ENCODE results near the gene CYP8B1.

Gene CYP8B1, protein sequence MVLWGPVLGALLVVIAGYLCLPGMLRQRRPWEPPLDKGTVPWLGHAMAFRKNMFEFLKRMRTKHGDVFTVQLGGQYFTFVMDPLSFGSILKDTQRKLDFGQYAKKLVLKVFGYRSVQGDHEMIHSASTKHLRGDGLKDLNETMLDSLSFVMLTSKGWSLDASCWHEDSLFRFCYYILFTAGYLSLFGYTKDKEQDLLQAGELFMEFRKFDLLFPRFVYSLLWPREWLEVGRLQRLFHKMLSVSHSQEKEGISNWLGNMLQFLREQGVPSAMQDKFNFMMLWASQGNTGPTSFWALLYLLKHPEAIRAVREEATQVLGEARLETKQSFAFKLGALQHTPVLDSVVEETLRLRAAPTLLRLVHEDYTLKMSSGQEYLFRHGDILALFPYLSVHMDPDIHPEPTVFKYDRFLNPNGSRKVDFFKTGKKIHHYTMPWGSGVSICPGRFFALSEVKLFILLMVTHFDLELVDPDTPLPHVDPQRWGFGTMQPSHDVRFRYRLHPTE

GRCh38 chr3:42875325-42876151, at the start of gene CYP8B1:
Gene CYP8B1 (minus strand): TSS chr3:42875879. CDS start chr3:42875816, 63 bp downstream.
- no peak for DNase-seq

DNA sequence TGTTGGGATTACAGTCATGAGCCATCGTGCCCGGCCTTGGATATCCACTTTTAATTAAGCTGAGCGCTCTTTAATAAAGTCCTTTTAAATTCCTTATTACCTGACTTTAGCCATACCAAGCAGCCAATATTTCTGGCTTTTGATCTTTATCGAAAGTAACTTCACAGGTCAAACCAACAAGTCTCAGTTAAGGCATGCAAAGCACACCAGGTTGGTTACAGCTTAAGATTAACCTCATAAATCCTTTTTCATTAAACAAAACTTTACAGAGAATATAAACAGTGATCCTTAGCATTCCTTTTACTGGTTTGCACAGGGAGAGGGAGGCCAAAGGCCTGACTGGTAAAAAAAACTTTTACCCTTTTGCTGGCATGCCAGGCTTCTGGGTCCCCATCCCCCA, 47.9 kb upstream of the CYP8B1 start:
- DNase-seq: no peak

DNA sequence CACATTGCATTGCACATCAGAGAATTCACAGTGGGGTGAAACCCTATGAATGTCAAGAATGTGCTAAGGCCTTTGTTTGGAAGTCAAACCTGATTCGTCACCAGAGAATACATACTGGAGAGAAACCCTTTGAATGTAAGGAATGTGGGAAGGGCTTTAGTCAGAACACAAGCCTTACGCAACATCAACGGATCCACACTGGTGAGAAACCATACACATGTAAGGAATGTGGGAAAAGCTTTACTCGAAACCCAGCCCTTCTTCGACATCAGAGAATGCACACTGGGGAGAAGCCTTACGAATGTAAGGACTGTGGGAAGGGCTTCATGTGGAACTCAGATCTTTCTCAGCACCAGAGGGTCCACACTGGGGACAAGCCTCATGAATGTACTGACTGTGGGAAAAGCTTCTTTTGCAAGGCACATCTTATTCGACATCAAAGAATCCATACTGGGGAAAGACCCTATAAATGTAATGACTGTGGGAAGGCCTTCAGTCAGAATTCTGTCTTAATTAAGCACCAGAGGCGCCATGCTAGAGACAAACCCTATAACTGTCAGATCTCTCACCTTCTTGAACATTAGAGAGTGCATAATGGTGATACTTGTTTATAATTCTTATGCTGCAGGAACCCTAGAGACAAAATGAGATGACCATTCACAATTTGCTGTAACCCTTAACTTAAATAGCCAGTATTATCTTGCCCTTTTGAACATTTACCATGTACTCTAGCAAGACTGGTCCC, 39.3 kb upstream of the CYP8B1 start:
- no peak for DNase-seq

- no peak for DNase-seq
Observed at GRCh38 chr3:42911551-42911950, 35.9 kb upstream of the CYP8B1 start.

- no peak for DNase-seq
Observed at GRCh38 chr3:42908675-42909074, 33.0 kb upstream of the CYP8B1 start.

GRCh38 chr3:42906848-42907183, 31.1 kb upstream of the CYP8B1 start:
- no peak for DNase-seq

DNA sequence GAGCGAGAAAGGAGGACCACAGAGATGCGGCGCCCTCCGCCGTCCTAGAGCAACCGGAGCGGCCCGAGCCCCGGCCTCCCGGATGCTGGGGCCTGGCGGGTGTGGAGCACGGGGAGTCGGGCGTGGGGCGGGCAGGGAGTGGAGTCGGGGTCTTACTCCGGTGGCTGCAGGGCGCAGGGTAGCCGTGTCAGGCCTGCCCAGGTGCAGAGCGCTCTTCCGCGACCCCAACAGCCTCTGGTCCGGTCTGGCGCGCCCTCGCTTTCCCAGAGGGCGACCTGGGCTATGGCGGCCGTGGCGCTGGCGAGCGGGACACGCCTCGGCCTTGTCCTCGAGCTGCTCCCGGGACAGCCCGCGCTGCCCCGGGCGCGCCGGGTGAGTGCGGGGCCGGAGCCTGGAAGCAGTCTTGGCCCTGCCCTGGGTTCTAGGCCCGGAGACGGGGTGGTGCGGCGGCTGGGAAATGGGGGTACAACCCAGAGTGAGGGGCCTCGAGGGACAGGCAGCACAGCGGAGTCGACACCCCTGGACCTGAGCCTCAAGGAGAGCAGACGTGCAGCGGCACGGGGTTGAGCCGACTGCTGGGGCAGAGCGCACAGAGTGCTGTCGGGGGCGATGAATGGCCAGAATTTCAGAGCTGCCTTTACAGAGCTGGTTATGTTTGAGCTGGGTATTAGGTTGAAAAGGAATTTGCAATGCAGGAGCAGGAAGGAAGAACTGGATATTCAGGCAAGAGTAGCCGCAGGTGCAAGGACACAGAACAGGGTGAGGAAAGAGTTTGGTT, 30.6 kb upstream of the CYP8B1 start, which contains the start of gene ZNF662:
ZNF662 (plus strand) TSS at position 73 of the 778 bp plus-strand sequence. CDS start 1,973 bp downstream, outside the sequence.
- peak in 1 of 2 donors; percentile 6 for DNase-seq

- no peak for DNase-seq
Observed at GRCh38 chr3:42905740-42906069, 30.0 kb upstream of the CYP8B1 start.

- DNase-seq: no peak
Observed at GRCh38 chr3:42904076-42904475, 28.4 kb upstream of the CYP8B1 start.

GRCh38 chr3:42902257-42902656, 26.6 kb upstream of the CYP8B1 start:
- DNase-seq: no peak

DNA sequence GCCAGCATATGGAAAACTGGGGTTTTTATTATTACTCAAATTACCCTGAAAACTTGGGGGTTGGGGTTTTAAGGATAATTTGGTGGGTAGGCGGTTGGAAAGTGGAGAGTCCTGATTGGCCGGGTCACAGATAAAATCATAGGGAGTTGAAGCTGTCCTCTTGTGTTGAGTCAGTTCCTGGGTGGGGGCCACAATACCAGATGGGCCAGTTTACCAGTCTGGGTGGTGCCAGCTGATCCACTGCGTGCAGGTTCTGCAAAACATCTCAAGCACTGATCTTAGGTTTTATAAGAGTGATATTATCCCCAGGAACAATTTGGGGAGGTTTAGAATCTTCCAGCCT, 25.4 kb upstream of the CYP8B1 start:
- DNase-seq: no peak

DNA sequence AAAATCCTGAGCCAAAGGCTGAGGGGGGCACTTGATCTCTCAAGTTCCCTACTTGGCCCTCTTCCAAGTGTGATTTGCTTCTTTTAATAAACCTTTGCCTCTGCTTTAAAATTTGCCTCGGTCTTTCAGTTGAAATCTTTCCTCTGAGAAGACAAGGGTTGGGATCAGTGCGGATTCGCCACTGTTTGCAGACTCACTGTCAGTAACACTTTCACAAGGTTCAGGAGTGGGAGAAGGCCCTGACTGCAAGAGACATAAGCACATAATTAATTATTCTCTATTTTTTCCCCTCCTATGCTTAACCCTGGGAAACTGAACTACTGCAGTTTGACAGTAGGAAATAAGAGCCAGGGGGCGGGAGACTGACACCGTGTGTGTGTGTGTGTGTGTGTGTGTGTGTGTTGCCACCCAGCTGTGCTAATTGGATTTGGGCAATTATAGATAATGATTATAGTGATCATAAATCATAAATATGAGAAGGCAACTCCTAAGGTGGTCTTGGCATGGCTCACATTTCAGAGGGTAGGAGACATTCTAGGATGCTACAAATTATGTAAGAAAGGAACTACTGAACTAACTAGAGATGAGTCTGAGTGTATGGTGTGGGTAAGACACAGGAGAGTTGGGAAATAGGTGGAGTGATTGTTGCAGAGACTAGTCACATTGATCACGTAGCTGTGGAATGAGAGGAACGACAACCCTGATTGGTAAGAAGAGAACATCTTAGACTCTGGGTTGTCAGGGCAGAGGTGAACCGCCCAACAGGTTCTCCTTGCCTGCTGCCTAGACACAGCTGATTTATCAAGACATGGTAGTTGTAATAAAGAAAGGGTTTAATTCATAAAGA, 24.8 kb upstream of the CYP8B1 start:
- no peak for DNase-seq

DNA sequence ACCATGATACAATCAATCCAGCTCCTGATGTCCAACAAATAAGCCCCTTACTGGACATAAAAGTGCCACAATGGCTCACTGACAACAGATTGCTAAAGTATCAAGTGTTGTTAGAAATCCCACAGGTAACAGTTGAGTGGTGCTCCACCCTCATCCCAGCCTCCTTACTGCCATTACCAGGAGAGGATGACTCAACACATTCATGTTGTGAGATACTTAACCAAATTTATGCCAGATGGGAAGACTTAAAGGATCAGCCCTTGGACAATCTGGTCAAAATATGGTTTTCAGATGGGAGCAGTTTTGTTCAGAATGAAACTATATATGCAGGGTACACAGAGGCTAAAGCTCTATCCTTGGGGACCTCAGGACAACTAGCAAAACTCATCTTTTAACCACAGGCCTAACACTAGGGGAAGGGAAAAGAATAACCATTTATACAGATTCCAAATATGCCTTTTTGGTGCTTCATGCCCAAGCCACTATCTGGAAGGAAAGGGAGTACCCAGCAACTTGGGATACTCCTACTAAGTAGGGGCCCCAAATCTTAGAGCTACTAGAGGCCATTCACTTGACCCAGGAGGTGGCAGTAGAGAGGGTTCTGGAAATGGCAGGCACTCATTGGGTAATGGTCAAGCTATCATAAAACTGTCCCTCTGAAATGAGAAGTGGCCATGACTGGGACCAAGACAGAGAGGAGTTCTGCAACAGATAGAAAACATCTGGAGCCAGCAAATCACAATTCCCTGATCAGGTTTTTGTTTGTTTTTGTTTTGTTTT, 23.4 kb upstream of the CYP8B1 start:
- DNase-seq: no peak

DNA sequence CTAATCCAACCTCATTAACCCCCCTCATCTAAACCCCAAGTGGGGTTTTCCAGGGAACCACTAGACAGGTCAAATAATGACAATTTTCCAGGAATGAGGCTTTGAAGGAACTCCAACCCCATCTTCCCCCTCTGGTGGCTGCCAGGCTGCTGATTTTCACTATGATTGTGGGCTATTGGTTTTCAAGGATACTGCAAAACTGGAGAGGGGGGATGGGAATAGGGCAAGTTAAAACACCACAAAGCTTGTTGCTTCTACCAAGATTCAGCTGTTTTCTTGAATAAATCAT, 19.8 kb upstream of the CYP8B1 start:
- no peak for DNase-seq

GRCh38 chr3:42894698-42895579, 19.3 kb upstream of the CYP8B1 start:
- no peak for DNase-seq

- no peak for DNase-seq
Observed at GRCh38 chr3:42892807-42893206, 17.1 kb upstream of the CYP8B1 start.

GRCh38 chr3:42892169-42892568, 16.5 kb upstream of the CYP8B1 start:
- DNase-seq: no peak

DNA sequence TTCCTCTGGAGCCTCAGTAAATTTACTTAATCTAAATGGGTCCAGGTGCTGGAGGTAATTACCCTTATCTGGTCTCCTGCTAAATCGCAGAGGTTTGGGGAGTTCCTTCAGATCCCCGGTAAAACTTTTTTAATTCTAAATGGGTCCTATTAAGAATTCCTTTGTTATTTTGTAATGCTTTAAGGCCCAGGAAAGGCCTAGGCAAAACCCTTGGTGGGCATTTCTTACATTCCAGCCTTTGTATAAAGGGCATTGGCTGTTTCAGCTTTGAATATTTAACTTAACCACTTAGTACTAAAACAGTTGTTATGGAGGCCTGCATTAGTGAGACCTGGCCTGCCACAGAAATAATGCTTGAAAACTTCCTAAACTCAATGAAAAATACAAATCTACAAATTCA, 15.4 kb upstream of the CYP8B1 start:
- DNase-seq: no peak

DNA sequence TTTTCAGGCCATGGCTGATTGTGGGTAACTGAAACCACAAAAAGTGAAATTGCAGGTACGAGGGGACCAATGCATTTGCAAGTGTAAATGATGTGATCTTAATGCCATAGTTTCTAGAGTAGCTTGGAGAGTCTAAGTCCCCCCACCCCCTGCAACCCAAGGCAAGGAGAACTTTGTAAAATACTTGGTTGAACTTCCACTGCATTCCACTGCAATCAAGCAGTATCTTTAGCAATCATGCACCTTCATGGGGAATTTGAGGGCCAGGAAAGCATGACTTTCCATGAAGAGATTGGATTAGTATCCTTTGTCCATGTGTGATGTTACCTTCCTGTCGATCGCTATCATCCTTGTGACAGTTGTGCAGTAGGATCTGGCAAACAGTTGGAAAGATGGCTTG, 11.4 kb upstream of the CYP8B1 start:
- DNase-seq: no peak

GRCh38 chr3:42886294-42886822, 10.7 kb upstream of the CYP8B1 start:
- DNase-seq: no peak
